ENCODE measurements around the gene AGMO. TPM values are rescaled to one million over a fixed set of nuclear protein-coding genes. Genes with fewer than 3 reads are reported as not detected.

Gene AGMO
- total RNA-seq, 2 experiments from 2014 or later: not detected

DNA sequence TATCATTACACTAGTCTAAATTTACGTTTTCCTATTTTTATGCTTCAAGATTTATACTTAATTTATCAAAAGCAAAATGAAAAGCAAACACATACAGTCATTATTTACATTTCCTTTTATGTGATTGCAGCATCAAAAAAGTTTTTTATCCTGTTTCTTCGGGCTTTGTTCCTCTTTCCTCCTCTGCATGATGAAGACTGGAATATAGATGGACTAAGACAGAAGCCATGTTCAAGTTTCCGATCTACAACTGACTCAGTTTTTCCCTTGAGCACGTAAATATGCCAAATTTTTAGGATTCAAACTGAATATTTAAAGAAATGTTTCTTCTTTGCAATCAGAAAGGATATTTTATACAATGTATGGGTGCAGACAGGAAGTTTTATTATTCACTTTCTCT is 385.7 kb downstream of the AGMO start:
- H3K4me3 Mint-ChIP-seq: no peak overlapping the region
- no peak for ATAC-seq
- ChIA-PET POLR2A (no interaction called here), CTCF (no interaction called here)
- H3K27ac Mint-ChIP-seq: no peak overlapping the region
- H3K4me1 Mint-ChIP-seq (ENCODE audit: low read depth): no peaks in the 10 kb centered on the region
- intact Hi-C loops (cut with micrococcal nuclease): no loop called here
- peaks cover 6% of the 10 kb centered on the region for H3K9me3 Mint-ChIP-seq
- DNase-seq: no peak
- H3K36me3 Mint-ChIP-seq (ENCODE audit: low read depth): no peaks in the 10 kb centered on the region
- H3K27me3 Mint-ChIP-seq: no peaks in the 10 kb centered on the region
- TF ChIP-seq, protein P1, sequence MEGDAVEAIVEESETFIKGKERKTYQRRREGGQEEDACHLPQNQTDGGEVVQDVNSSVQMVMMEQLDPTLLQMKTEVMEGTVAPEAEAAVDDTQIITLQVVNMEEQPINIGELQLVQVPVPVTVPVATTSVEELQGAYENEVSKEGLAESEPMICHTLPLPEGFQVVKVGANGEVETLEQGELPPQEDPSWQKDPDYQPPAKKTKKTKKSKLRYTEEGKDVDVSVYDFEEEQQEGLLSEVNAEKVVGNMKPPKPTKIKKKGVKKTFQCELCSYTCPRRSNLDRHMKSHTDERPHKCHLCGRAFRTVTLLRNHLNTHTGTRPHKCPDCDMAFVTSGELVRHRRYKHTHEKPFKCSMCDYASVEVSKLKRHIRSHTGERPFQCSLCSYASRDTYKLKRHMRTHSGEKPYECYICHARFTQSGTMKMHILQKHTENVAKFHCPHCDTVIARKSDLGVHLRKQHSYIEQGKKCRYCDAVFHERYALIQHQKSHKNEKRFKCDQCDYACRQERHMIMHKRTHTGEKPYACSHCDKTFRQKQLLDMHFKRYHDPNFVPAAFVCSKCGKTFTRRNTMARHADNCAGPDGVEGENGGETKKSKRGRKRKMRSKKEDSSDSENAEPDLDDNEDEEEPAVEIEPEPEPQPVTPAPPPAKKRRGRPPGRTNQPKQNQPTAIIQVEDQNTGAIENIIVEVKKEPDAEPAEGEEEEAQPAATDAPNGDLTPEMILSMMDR (IDR thresholded peaks at IDR 0.05): no peak

DNA sequence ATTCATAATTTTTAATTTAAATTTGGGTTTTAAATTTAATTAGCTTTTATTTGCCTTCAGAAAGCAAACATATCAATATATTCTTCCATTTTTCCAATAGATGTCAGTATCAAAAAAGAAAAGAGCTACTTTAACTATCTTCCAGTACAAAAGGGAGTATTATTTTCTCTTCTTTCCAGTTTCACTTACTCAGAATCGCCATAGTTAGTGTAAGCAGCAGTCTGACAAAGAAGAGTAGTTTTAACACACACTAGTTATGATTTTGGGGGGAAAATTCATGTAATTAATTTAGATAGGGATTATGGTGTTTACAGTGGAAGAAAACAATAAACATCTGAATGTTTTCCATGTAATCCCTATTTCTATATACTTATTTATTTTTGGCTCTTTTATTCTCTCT is 386.7 kb downstream of the AGMO start:
- peaks cover 6% of the 10 kb centered on the region for H3K9me3 Mint-ChIP-seq
- H3K27me3 Mint-ChIP-seq: no peaks in the 10 kb centered on the region
- no peak overlapping the region for H3K27ac Mint-ChIP-seq

DNA sequence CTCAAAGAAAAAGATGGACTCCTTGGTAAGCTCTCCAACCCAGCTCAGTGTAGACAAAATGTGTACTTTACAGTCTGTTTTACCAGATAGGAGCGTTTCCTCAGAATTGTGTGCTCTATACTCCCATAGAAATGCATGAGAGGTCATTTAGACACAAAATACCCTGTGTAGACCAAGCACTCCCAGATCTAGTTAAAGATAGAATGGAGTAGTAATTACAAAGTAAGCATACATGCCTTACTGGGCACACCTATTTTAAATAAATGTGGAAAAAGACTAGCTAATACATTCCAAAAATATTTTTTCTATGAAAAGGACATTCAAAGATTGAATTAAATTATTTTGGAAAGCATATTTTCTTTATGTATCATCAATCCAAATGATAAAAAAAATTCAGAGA is 387.3 kb downstream of the AGMO start:
- no peaks in the 10 kb centered on the region for H3K4me1 Mint-ChIP-seq (ENCODE audit: low read depth)
- ChIA-PET CTCF (no interaction called here), POLR2A (no interaction called here)
- H3K36me3 Mint-ChIP-seq (ENCODE audit: low read depth): no peaks in the 10 kb centered on the region
- no peak overlapping the region for H3K27ac Mint-ChIP-seq
- intact Hi-C loops (cut with micrococcal nuclease): no loop called here
- TF ChIP-seq, protein P1 (IDR thresholded peaks at IDR 0.05): no peak
- peaks cover 6% of the 10 kb centered on the region for H3K9me3 Mint-ChIP-seq
- no peaks in the 10 kb centered on the region for H3K27me3 Mint-ChIP-seq
- ATAC-seq (no peak), DNase-seq (no peak)
- no peak overlapping the region for H3K4me3 Mint-ChIP-seq

More for the DNA sequence above, 386.7 kb downstream of the AGMO start:
- POLR2A ChIA-PET: no interaction called here
- DNase-seq (no peak), ATAC-seq (no peak)
- CTCF ChIA-PET: no interaction called here
- no peaks in the 10 kb centered on the region for H3K4me1 Mint-ChIP-seq (ENCODE audit: low read depth)
- no peaks in the 10 kb centered on the region for H3K36me3 Mint-ChIP-seq (ENCODE audit: low read depth)
- intact Hi-C loops (cut with micrococcal nuclease): no loop called here
- H3K4me3 Mint-ChIP-seq: no peak overlapping the region
- TF ChIP-seq, protein P1 (IDR thresholded peaks at IDR 0.05): no peak

DNA sequence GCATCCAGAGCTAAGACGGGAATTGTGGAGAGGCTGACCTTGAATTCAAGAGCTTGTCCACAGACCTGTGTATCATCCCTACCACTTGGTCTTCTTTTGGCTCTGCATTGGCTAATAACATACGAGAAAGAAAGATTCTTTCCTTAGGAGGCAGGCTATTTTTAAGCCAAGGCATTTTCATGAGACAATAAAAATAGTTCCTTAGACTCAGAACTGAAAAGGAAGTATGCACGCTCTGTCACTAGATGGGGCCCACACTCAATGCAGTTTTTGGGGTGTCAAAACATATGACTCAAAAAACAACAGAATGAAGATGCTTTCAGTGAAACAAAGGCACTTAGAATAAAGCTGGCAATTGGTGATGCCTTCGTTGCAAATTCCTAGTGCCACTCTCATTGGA is 393.3 kb downstream of the AGMO start:
- peaks cover 5% of the 10 kb centered on the region for H3K9me3 Mint-ChIP-seq
- H3K27me3 Mint-ChIP-seq: no peaks in the 10 kb centered on the region
- no peak overlapping the region for H3K27ac Mint-ChIP-seq
- CTCF ChIA-PET: no interaction called here
- no peak overlapping the region for H3K4me3 Mint-ChIP-seq
- no peaks in the 10 kb centered on the region for H3K36me3 Mint-ChIP-seq (ENCODE audit: low read depth)
- DNase-seq (no peak), ATAC-seq (no peak)
- POLR2A ChIA-PET: no interaction called here
- intact Hi-C loops (cut with micrococcal nuclease): no loop called here
- TF ChIP-seq, protein P1 (IDR thresholded peaks at IDR 0.05): no peak
- H3K4me1 Mint-ChIP-seq (ENCODE audit: low read depth): no peaks in the 10 kb centered on the region

DNA sequence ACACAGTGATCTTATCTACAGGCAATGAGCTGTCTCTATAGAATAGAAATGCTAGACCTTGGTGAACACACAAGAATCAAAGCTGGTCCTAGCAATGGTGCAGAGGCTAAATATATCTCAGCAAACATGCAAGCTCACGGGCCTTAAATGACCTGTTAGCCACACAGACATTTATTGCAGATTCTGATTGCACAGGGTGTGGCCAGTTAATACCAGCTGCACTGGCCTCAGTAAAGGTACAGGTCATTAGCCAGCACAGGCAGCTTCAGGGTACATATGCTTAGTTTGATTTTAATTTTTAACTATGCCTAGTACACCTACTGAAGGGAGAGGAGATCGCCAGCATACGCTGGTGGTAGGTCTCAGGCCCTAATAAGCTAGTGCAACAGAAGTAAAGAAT is 393.9 kb downstream of the AGMO start:
- H3K27ac Mint-ChIP-seq: no peak overlapping the region
- no peak overlapping the region for H3K4me3 Mint-ChIP-seq
- intact Hi-C loops (cut with micrococcal nuclease): no loop called here
- no peaks in the 10 kb centered on the region for H3K27me3 Mint-ChIP-seq
- ChIA-PET CTCF (no interaction called here), POLR2A (no interaction called here)
- H3K36me3 Mint-ChIP-seq (ENCODE audit: low read depth): no peaks in the 10 kb centered on the region
- H3K4me1 Mint-ChIP-seq (ENCODE audit: low read depth): no peaks in the 10 kb centered on the region
- TF ChIP-seq, protein P1 (IDR thresholded peaks at IDR 0.05): no peak
- ATAC-seq (no peak), DNase-seq (no peak)
- H3K9me3 Mint-ChIP-seq: peaks cover 5% of the 10 kb centered on the region
